Osteoblast (primary cell): Measurements from ENCODE around the gene CDO1. TPM values are rescaled to one million over a fixed set of nuclear protein-coding genes. Genes with fewer than 3 reads are reported as not detected.
A peak's percentile ranks its signal among the peaks of the same experiment; 100 is the strongest.

Experiments used
- DNase-seq: peaks from one replicate; pipeline ENCODE4 v3.0.0; 2011; ENCODE audit warnings: low spot score, mixed read lengths; ENCODE audit not compliant: insufficient read length; ENCODE audit errors: missing footprints
- H2AFZ ChIP-seq: 2 replicates; pipeline ENCODE4 v1.6.0; 2011; ENCODE audit warnings: mild to moderate bottlenecking, low read length
- H3K27ac ChIP-seq: 2 replicates; pipeline ENCODE4 v1.5.1; 2011; ENCODE audit warnings: mild to moderate bottlenecking, low read depth, low read length, moderate library complexity
- H3K27me3 ChIP-seq: 2 replicates; pipeline ENCODE4 v1.6.0; 2012; ENCODE audit warnings: mild to moderate bottlenecking, control low read depth, inconsistent platforms, low read length, moderate library complexity; ENCODE audit not compliant: insufficient read depth
- H3K36me3 ChIP-seq: 2 replicates; pipeline ENCODE4 v1.5.1; 2011; ENCODE audit warnings: mild to moderate bottlenecking, low read length, control low read depth, moderate library complexity; ENCODE audit not compliant: insufficient read depth
- H3K4me1 ChIP-seq: 2 replicates; pipeline ENCODE4 v1.5.1; 2011; ENCODE audit warnings: mild to moderate bottlenecking, low read length, control low read depth, moderate library complexity; ENCODE audit not compliant: insufficient read depth
- H3K4me2 ChIP-seq: 2 replicates; pipeline ENCODE4 v1.6.0; 2011; ENCODE audit warnings: mild to moderate bottlenecking, low read length; ENCODE audit not compliant: insufficient read depth
- H3K4me3 ChIP-seq: fragments of 200-600 bp; sonication (generic); 3 replicates; pipeline ENCODE4 v1.5.1; 2012; ENCODE audit warnings: mild to moderate bottlenecking, low read length, inconsistent platforms; ENCODE audit not compliant: insufficient read depth
- H3K79me2 ChIP-seq: 2 replicates; pipeline ENCODE4 v1.6.0; 2012; ENCODE audit warnings: mild to moderate bottlenecking, low read length, control low read depth, inconsistent platforms; ENCODE audit not compliant: insufficient read depth
- H3K9me3 ChIP-seq: 2 replicates; pipeline ENCODE4 v1.5.1; 2011; ENCODE audit warnings: low read depth, low read length, control low read depth
- H4K20me1 ChIP-seq: 2 replicates; pipeline ENCODE4 v1.6.0; 2012; ENCODE audit warnings: mild to moderate bottlenecking, low read length, control low read depth; ENCODE audit not compliant: insufficient read depth
- CTCF ChIP-seq: IDR thresholded peaks from 2 replicates; pipeline ENCODE4 v1.5.1; 2011; ENCODE audit warnings: mild to moderate bottlenecking, low read depth, low read length, moderate library complexity; ENCODE audit errors: extremely low read depth
- total RNA-seq: library from RNA; depleted of rRNA; stranded (reverse); fragments of >200 nt; gene quantifications from 2 replicates; pipeline ENCODE4 v1.2.3, GENCODE V29; 2012

The CDO1 gene
- total RNA-seq, 1 donor: 8.0 TPM

DNA sequence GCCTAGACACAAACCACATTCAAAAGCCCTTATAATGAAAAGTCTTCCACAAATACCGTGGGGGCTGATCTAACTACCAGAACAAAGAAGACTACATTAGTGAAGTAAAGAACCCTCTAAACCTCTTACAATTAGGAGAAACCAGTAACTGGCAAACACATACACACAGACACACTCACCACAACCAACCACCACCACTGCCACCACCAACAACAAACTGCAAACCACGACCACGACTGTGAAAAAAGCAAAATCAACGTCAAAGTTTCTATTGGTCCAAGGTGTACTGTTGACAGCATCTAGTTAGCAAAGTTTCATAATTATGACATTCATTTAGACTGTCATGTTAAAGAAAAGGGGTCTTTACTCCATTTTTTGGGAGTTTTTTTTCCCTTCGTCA lies 2.7 kb downstream of the CDO1 start:
- Histone ChIP-seq H3K79me2 (no peaks in the 10 kb centered on the region), H3K9me3 (no peaks in the 10 kb centered on the region), H4K20me1 (no peaks in the 10 kb centered on the region), H3K27ac (no peak overlapping the region), H3K4me1 (peaks cover 15% of the 10 kb centered on the region), H3K36me3 (no peaks in the 10 kb centered on the region), H3K4me2 (no peak overlapping the region), H3K4me3 (no peak overlapping the region), H3K27me3 (peaks cover 40% of the 10 kb centered on the region), H2AFZ (no peak overlapping the region)
- TF ChIP-seq CTCF: no peak
- no peak for DNase-seq

- Histone ChIP-seq H3K4me3 (no peak overlapping the region), H4K20me1 (no peaks in the 10 kb centered on the region), H3K27ac (no peak overlapping the region), H3K36me3 (no peaks in the 10 kb centered on the region), H3K4me2 (no peak overlapping the region), H3K4me1 (peaks cover 15% of the 10 kb centered on the region), H3K79me2 (no peaks in the 10 kb centered on the region), H3K27me3 (peaks cover 37% of the 10 kb centered on the region), H3K9me3 (no peaks in the 10 kb centered on the region), H2AFZ (no peak overlapping the region)
- no peak for TF ChIP-seq CTCF
- DNase-seq: no peak
Measured at GRCh38 chr5:115812372-115812771, 4.1 kb downstream of the CDO1 start.

DNA sequence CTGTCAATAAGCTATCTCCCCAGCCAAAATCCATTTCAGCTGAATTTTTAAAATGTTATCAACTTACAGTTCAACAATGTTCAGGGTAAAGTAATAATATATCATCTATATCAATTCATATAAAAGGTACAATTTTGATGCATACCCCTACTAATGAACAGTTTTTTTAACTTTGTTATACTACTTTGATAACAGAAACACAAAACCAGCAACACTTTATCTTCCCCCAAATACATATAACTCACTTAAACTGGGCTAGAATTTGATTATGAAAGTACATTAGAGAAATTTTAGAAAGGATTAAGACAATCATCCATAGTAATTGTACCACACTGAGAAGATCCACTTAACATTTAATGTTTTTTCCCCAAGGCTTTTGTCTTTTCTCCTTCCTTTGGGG lies 5.1 kb downstream of the CDO1 start:
- no peak for TF ChIP-seq CTCF
- Histone ChIP-seq H3K4me1 (peaks cover 14% of the 10 kb centered on the region), H4K20me1 (no peaks in the 10 kb centered on the region), H3K79me2 (no peaks in the 10 kb centered on the region), H2AFZ (no peak overlapping the region), H3K27me3 (peaks cover 29% of the 10 kb centered on the region), H3K27ac (no peak overlapping the region), H3K4me2 (no peak overlapping the region), H3K4me3 (no peak overlapping the region), H3K9me3 (no peaks in the 10 kb centered on the region), H3K36me3 (no peaks in the 10 kb centered on the region)
- no peak for DNase-seq

DNA sequence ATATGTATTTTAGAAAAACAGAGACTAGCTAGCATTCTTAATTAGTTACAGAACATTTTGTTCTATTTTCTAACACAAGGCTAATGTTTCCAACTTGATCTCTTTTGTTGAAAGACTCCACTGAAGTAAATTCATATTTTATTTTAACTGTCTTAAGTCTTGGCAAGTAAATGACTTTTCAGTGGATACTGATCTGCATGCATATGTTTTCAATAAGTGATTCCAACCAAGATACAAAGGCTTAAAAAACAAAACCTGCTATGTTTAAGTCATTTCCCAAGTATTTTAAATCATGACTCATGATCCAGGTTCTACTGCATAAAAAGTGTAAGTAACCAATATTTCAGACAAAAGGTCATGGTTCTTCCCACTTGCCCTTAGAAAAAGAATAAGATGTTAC lies 5.7 kb downstream of the CDO1 start:
- Histone ChIP-seq H3K4me1 (peaks cover 8% of the 10 kb centered on the region), H4K20me1 (no peaks in the 10 kb centered on the region), H2AFZ (no peak overlapping the region), H3K36me3 (no peaks in the 10 kb centered on the region), H3K9me3 (no peaks in the 10 kb centered on the region), H3K4me3 (no peak overlapping the region), H3K27me3 (peaks cover 22% of the 10 kb centered on the region), H3K27ac (no peak overlapping the region), H3K4me2 (no peak overlapping the region), H3K79me2 (no peaks in the 10 kb centered on the region)
- DNase-seq: peak; percentile 17
- TF ChIP-seq CTCF: no peak
